ENCODE measurements around the gene EPSTI1.

DNA sequence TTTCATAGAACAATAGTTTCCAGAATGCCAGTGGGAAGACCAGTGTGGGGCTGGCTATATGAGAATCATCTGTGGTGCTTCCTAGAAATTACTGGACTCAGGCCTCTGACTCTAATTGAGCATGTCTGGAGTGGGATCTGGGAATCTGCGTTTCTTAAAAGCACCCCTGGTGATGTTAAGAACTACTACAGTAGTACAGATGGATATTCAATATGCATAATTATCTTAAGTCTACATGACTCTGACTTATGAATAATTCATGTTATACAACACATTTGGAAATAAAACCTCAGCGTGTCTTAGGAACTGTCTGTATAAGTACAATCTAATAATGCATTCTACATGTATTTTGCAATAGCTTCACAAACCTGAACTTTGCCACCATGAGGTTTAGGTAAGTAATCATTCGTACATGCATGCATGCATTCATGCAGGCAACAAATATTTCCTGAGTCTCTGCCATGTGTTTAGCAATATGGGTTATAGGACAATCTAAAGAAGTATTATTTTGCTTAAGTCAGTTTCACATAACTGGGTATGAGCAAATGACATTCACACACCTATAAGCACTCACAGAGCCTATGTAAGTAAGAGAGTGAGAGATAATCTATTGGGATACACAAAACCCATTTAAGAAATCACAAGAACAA lies 62.0 kb downstream of the EPSTI1 start:
- TF ChIP-seq, protein P1, sequence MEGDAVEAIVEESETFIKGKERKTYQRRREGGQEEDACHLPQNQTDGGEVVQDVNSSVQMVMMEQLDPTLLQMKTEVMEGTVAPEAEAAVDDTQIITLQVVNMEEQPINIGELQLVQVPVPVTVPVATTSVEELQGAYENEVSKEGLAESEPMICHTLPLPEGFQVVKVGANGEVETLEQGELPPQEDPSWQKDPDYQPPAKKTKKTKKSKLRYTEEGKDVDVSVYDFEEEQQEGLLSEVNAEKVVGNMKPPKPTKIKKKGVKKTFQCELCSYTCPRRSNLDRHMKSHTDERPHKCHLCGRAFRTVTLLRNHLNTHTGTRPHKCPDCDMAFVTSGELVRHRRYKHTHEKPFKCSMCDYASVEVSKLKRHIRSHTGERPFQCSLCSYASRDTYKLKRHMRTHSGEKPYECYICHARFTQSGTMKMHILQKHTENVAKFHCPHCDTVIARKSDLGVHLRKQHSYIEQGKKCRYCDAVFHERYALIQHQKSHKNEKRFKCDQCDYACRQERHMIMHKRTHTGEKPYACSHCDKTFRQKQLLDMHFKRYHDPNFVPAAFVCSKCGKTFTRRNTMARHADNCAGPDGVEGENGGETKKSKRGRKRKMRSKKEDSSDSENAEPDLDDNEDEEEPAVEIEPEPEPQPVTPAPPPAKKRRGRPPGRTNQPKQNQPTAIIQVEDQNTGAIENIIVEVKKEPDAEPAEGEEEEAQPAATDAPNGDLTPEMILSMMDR (IDR thresholded peaks at IDR 0.05), result no peak
- TF ChIP-seq POLR2A (IDR thresholded peaks at IDR 0.05), result no peak
